PFSK-1 (cell line): ENCODE results near the gene SCUBE3.

ENCODE experiments used
- FOXP2 ChIP-seq: optimal IDR thresholded peaks from 2 replicates; pipeline ENCODE3; 2011; ENCODE audit warnings: borderline replicate concordance, control low read depth, inconsistent platforms; ENCODE audit not compliant: insufficient read depth; ENCODE audit errors: extremely low read length, extremely low read depth
- POLR2AphosphoS5 ChIP-seq: IDR thresholded peaks from 2 replicates; pipeline ENCODE4 v1.6.1; 2012; ENCODE audit warnings: low read depth, mild to moderate bottlenecking, control low read depth, low read length, moderate library complexity
- SIN3A ChIP-seq: IDR thresholded peaks from 2 replicates; pipeline ENCODE4 v1.6.1; 2012; ENCODE audit warnings: mild to moderate bottlenecking, low read length, moderate library complexity, borderline replicate concordance; ENCODE audit not compliant: insufficient read depth
- TAF1 ChIP-seq: IDR thresholded peaks from 2 replicates; pipeline ENCODE4 v1.6.1; 2012; ENCODE audit warnings: low read length, control low read depth, borderline replicate concordance; ENCODE audit not compliant: insufficient read depth
- TF ChIP-seq, protein P1 (sequence below), 2 experiments: IDR thresholded peaks; 2 replicates each; pipeline versions ENCODE4 v1.6.1 to v1.8.0; 2011 to 2012; ENCODE audit warnings: low read depth in 2 of 2, low read length in 2 of 2, control low read depth in 1 of 2, inconsistent platforms in 1 of 2, mild to moderate bottlenecking in 1 of 2, moderate library complexity in 1 of 2; ENCODE audit not compliant: insufficient read depth in 1 of 2

Gene SCUBE3

DNA sequence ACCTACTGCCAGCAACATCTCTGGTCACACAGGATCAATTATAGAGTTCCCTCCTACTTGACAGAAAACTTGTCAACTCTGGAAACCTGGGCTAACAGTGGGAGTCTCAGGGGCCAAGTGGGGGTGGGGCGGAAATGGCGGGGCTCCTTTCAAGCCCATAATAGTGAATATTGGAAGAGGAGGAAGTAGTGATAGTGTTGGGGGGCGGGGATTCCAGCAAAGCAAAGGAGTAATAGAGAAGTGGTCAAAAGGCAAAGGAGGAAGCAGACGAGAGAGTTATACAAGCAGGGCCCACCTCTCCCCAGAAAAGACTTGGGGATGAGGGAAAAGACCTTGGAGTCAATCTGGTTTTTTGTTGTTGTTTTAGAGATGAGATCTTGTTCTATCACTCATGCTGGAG, 85.9 kb downstream of the SCUBE3 start:
- no peak for TF ChIP-seq FOXP2
- TF ChIP-seq, protein P1, sequence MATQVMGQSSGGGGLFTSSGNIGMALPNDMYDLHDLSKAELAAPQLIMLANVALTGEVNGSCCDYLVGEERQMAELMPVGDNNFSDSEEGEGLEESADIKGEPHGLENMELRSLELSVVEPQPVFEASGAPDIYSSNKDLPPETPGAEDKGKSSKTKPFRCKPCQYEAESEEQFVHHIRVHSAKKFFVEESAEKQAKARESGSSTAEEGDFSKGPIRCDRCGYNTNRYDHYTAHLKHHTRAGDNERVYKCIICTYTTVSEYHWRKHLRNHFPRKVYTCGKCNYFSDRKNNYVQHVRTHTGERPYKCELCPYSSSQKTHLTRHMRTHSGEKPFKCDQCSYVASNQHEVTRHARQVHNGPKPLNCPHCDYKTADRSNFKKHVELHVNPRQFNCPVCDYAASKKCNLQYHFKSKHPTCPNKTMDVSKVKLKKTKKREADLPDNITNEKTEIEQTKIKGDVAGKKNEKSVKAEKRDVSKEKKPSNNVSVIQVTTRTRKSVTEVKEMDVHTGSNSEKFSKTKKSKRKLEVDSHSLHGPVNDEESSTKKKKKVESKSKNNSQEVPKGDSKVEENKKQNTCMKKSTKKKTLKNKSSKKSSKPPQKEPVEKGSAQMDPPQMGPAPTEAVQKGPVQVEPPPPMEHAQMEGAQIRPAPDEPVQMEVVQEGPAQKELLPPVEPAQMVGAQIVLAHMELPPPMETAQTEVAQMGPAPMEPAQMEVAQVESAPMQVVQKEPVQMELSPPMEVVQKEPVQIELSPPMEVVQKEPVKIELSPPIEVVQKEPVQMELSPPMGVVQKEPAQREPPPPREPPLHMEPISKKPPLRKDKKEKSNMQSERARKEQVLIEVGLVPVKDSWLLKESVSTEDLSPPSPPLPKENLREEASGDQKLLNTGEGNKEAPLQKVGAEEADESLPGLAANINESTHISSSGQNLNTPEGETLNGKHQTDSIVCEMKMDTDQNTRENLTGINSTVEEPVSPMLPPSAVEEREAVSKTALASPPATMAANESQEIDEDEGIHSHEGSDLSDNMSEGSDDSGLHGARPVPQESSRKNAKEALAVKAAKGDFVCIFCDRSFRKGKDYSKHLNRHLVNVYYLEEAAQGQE (IDR thresholded peaks at IDR 0.05; ENCODE audit: insufficient read depth in 1 of 2, low read depth in 2 of 2, low read length in 2 of 2), result no peak
- TF ChIP-seq SIN3A, result no peak
- no peak for TF ChIP-seq TAF1
- TF ChIP-seq POLR2AphosphoS5, result no peak

DNA sequence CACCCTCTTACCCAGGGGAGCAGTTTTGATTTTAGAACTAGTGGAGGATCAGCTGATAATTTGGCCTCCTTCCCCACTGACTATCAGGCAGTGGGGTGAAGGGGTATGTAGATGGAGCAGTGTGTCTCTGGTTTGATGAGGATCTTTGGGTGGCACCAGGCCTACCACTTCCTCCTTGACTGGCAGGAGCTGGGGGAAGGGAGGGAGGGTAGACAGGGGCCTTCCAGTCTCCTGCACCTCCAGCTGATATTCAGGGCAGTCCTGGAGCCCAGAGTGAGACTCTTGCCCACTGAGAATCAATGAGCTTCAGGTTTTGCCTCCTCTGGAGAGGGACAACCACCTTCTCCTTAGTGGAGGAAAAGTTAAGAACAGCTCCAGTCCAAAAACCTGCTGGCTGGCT, 87.1 kb downstream of the SCUBE3 start:
- TF ChIP-seq FOXP2 (no peak), TAF1 (no peak), SIN3A (no peak), POLR2AphosphoS5 (no peak)
- TF ChIP-seq, protein P1 (IDR thresholded peaks at IDR 0.05; ENCODE audit: insufficient read depth in 1 of 2, low read depth in 2 of 2, low read length in 2 of 2), result no peak
